ENCODE results near the gene RABGAP1L. TPM values are rescaled to one million over a fixed set of nuclear protein-coding genes. Genes with fewer than 3 reads are reported as not detected.
A peak's percentile ranks its signal among the peaks of the same experiment; 100 is the strongest.
"Not testable (repeated sequence)": the region's sequence is repeated elsewhere in the genome, so short reads cannot be mapped to it uniquely, and the experiment has no call there.

Gene RABGAP1L
- total RNA-seq, 2 donors from 2014 or later = 53.4 to 101 TPM

- no peak for ATAC-seq
- DNase-seq (ENCODE audit: low spot score) = no peak
- Mint-ChIP-seq H3K4me3 (no peak overlapping the region), H3K27me3 (no peaks in the 10 kb centered on the region), H3K4me1 (ENCODE audit: low read depth in 2 of 2) (no peaks in the 10 kb centered on the region), H3K27ac (no peak overlapping the region), H3K9me3 (no peaks in the 10 kb centered on the region), H3K36me3 (peaks cover 5% of the 10 kb centered on the region)
Measured at GRCh38 chr1:174703309-174703708, 544.0 kb downstream of the RABGAP1L start.

- no peak for ATAC-seq
- H3K27ac Mint-ChIP-seq = no peak overlapping the region
- H3K4me1 Mint-ChIP-seq (ENCODE audit: low read depth in 2 of 2) = no peaks in the 10 kb centered on the region
- peaks cover 5% of the 10 kb centered on the region for H3K36me3 Mint-ChIP-seq
- no peaks in the 10 kb centered on the region for H3K27me3 Mint-ChIP-seq
- no peak for DNase-seq (ENCODE audit: low spot score)
- no peak overlapping the region for H3K4me3 Mint-ChIP-seq
- H3K9me3 Mint-ChIP-seq = no peaks in the 10 kb centered on the region
Measured at GRCh38 chr1:174704300-174704699, 545.0 kb downstream of the RABGAP1L start.

- H3K27me3 Mint-ChIP-seq = no peaks in the 10 kb centered on the region
- H3K4me1 Mint-ChIP-seq (ENCODE audit: low read depth in 2 of 2) = peaks cover 5 to 9% of the 10 kb centered on the region in 2 donors
- DNase-seq (ENCODE audit: low spot score) (no peak), ATAC-seq (peak; percentile 40 to 49)
- H3K27ac Mint-ChIP-seq = no peak overlapping the region
- no peaks in the 10 kb centered on the region for H3K9me3 Mint-ChIP-seq
- no peak overlapping the region for H3K4me3 Mint-ChIP-seq
- H3K36me3 Mint-ChIP-seq = peaks cover 4% of the 10 kb centered on the region
Measured at GRCh38 chr1:174710868-174711845, 551.8 kb downstream of the RABGAP1L start.

GRCh38 chr1:174711848-174712247, 552.5 kb downstream of the RABGAP1L start:
- H3K4me1 Mint-ChIP-seq (ENCODE audit: low read depth in 2 of 2); H3K27me3 Mint-ChIP-seq; DNase-seq (ENCODE audit: low spot score); ATAC-seq; H3K36me3 Mint-ChIP-seq; H3K9me3 Mint-ChIP-seq: not testable (repeated sequence)
- H3K27ac Mint-ChIP-seq = peak overlapping the region in 1 of 2 donors; percentile 46
- H3K4me3 Mint-ChIP-seq = peak overlapping the region; percentile 67

GRCh38 chr1:174712541-174712940, 553.2 kb downstream of the RABGAP1L start:
- DNase-seq (ENCODE audit: low spot score) (no peak), ATAC-seq (no peak)
- H3K9me3 Mint-ChIP-seq = no peaks in the 10 kb centered on the region
- H3K27ac Mint-ChIP-seq = peak overlapping the region in 1 of 2 donors; percentile 46
- peaks cover 4% of the 10 kb centered on the region for H3K36me3 Mint-ChIP-seq
- H3K27me3 Mint-ChIP-seq = no peaks in the 10 kb centered on the region
- H3K4me3 Mint-ChIP-seq = peak overlapping the region; percentile 67
- peaks cover 5 to 9% of the 10 kb centered on the region in 2 donors for H3K4me1 Mint-ChIP-seq (ENCODE audit: low read depth in 2 of 2)

GRCh38 chr1:174713796-174714195, 554.5 kb downstream of the RABGAP1L start:
- Mint-ChIP-seq H3K9me3 (no peaks in the 10 kb centered on the region), H3K36me3 (peaks cover 4% of the 10 kb centered on the region), H3K4me3 (no peak overlapping the region), H3K4me1 (ENCODE audit: low read depth in 2 of 2) (peaks cover 5 to 9% of the 10 kb centered on the region in 2 donors), H3K27ac (no peak overlapping the region), H3K27me3 (no peaks in the 10 kb centered on the region)
- ATAC-seq (no peak), DNase-seq (ENCODE audit: low spot score) (no peak)

GRCh38 chr1:174719194-174719593, 559.9 kb downstream of the RABGAP1L start:
- DNase-seq (ENCODE audit: low spot score) = no peak
- H3K36me3 Mint-ChIP-seq = no peaks in the 10 kb centered on the region

GRCh38 chr1:174720618-174721017, 561.3 kb downstream of the RABGAP1L start:
- Mint-ChIP-seq H3K9me3 (no peaks in the 10 kb centered on the region), H3K36me3 (no peaks in the 10 kb centered on the region), H3K27me3 (no peaks in the 10 kb centered on the region), H3K4me1 (ENCODE audit: low read depth in 2 of 2) (no peaks in the 10 kb centered on the region), H3K4me3 (no peak overlapping the region), H3K27ac (no peak overlapping the region)
- DNase-seq (ENCODE audit: low spot score) (no peak), ATAC-seq (no peak)

More at GRCh38 chr1:174719194-174719593, 559.9 kb downstream of the RABGAP1L start:
- H3K9me3 Mint-ChIP-seq = no peaks in the 10 kb centered on the region
- no peaks in the 10 kb centered on the region for H3K27me3 Mint-ChIP-seq
- no peak overlapping the region for H3K27ac Mint-ChIP-seq
- ATAC-seq = no peak
- no peaks in the 10 kb centered on the region for H3K4me1 Mint-ChIP-seq (ENCODE audit: low read depth in 2 of 2)
- no peak overlapping the region for H3K4me3 Mint-ChIP-seq

GRCh38 chr1:174721246-174721645, 561.9 kb downstream of the RABGAP1L start:
- DNase-seq (ENCODE audit: low spot score) (no peak), ATAC-seq (no peak)
- H3K27ac Mint-ChIP-seq = no peak overlapping the region
- no peaks in the 10 kb centered on the region for H3K4me1 Mint-ChIP-seq (ENCODE audit: low read depth in 2 of 2)
- no peaks in the 10 kb centered on the region for H3K36me3 Mint-ChIP-seq
- no peaks in the 10 kb centered on the region for H3K27me3 Mint-ChIP-seq
- H3K4me3 Mint-ChIP-seq = no peak overlapping the region
- H3K9me3 Mint-ChIP-seq = no peaks in the 10 kb centered on the region

- no peaks in the 10 kb centered on the region for H3K27me3 Mint-ChIP-seq
- no peaks in the 10 kb centered on the region for H3K9me3 Mint-ChIP-seq
- no peak overlapping the region for H3K4me3 Mint-ChIP-seq
- no peaks in the 10 kb centered on the region for H3K4me1 Mint-ChIP-seq (ENCODE audit: low read depth in 2 of 2)
- no peaks in the 10 kb centered on the region for H3K36me3 Mint-ChIP-seq
- ATAC-seq (no peak), DNase-seq (ENCODE audit: low spot score) (no peak)
- no peak overlapping the region for H3K27ac Mint-ChIP-seq
Measured at GRCh38 chr1:174723816-174724215, 564.5 kb downstream of the RABGAP1L start.

- Mint-ChIP-seq H3K36me3 (no peaks in the 10 kb centered on the region), H3K4me3 (no peak overlapping the region), H3K9me3 (no peaks in the 10 kb centered on the region), H3K27ac (no peak overlapping the region), H3K4me1 (ENCODE audit: low read depth in 2 of 2) (no peaks in the 10 kb centered on the region), H3K27me3 (no peaks in the 10 kb centered on the region)
- ATAC-seq (no peak), DNase-seq (ENCODE audit: low spot score) (no peak)
Measured at GRCh38 chr1:174724219-174724618, 564.9 kb downstream of the RABGAP1L start.

- Mint-ChIP-seq H3K36me3 (no peaks in the 10 kb centered on the region), H3K27ac (no peak overlapping the region), H3K4me3 (no peak overlapping the region), H3K4me1 (ENCODE audit: low read depth in 2 of 2) (no peaks in the 10 kb centered on the region), H3K9me3 (no peaks in the 10 kb centered on the region), H3K27me3 (no peaks in the 10 kb centered on the region)
- DNase-seq (ENCODE audit: low spot score) (no peak), ATAC-seq (no peak)
Measured at GRCh38 chr1:174726167-174726879, 567.0 kb downstream of the RABGAP1L start.

GRCh38 chr1:174726880-174727585, 567.7 kb downstream of the RABGAP1L start:
- Mint-ChIP-seq H3K4me1 (ENCODE audit: low read depth in 2 of 2) (peaks cover 0 to 2% of the 10 kb centered on the region in 2 donors), H3K27ac (no peak overlapping the region), H3K4me3 (no peak overlapping the region), H3K36me3 (no peaks in the 10 kb centered on the region), H3K9me3 (no peaks in the 10 kb centered on the region), H3K27me3 (no peaks in the 10 kb centered on the region)
- ATAC-seq = no peak
- DNase-seq (ENCODE audit: low spot score) = no peak

All from natural killer cell treated with Interleukin-12 subunit alpha and Interleukin-12 subunit beta and Interleukin-15 and Interleukin-18, amount 100 ng/mL, for 72 hours (primary cell).